IPS-NIHi7 (cell line): Measurements from ENCODE around the gene SAMD8.
"Not testable (repeated sequence)": the region's sequence is repeated elsewhere in the genome, so short reads cannot be mapped to it uniquely, and the experiment has no call there.

Experiments used
- DNase-seq: peaks from one replicate; pipeline ENCODE4 v3.0.0; 2012; ENCODE audit warnings: mixed read lengths; ENCODE audit errors: extremely low spot score

SAMD8 gene

GRCh38 chr10:75212343-75212742, 100.9 kb downstream of the SAMD8 start:
- DNase-seq, result no peak

- no peak for DNase-seq
Measured at GRCh38 chr10:75220274-75220673, 108.8 kb downstream of the SAMD8 start.

DNA sequence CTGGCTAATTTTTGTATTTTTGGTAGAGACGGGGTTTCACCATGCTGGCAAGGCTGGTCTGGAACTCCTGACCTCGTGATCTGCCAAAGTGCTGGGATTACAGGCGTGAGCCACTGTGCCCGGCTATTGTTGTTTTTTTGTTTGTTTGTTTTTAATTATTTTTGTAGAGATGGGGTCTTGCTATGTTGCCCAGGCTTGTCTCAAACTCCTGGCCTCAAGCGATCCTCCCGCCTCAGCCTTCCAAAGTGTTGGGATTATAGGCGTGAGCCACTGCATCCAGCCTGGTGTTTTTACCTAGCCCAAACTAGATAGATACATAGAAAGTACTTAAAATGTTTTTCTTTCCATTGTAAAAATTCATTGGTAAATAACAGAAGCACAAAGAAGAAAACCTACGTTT, 110.0 kb downstream of the SAMD8 start:
- DNase-seq, result not testable (repeated sequence)

DNA sequence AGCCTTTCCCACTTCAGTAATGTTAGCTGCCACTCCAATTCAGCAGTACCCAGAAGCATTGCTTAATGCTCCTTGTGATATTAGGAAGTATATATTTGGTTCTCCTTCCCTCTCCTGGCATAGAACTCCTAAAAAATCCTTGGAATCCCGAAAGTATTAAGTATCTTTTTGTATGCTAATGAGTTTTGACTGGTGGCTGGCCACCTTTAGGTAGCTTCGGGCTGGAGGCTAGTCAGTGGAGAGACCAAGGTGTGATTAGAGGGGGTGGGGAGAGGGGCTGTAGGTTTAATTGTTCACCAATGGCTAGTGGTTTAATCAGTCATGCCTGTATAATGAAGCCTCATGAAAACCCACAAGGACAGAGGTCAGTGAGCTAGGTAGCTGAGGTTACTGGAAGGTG, 112.1 kb downstream of the SAMD8 start:
- peak; percentile 58 for DNase-seq

GRCh38 chr10:75226095-75226494, 114.6 kb downstream of the SAMD8 start:
- no peak for DNase-seq

GRCh38 chr10:75226656-75227055, 115.2 kb downstream of the SAMD8 start:
- no peak for DNase-seq

DNA sequence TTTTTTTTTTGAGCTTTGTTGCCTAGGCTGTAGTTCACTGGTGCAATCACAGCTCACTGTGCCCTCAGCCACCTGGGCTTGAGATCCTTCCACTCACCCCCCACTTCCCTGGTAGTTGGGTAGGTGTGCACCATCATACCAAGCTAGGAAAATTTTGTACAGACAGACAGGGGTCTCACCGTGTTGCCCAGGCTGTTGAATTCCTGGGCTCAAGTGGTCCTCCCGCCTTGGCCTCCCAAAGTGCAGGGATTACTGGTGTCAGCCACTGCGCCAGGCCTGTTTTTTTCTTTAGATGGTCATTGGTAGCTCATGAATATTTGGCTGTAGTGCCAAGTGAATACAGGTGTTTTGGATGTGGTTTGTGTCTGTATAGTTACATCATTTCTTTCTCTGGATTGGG, 116.8 kb downstream of the SAMD8 start:
- no peak for DNase-seq

- DNase-seq, result no peak
Measured at GRCh38 chr10:75228834-75229233, 117.4 kb downstream of the SAMD8 start.

DNA sequence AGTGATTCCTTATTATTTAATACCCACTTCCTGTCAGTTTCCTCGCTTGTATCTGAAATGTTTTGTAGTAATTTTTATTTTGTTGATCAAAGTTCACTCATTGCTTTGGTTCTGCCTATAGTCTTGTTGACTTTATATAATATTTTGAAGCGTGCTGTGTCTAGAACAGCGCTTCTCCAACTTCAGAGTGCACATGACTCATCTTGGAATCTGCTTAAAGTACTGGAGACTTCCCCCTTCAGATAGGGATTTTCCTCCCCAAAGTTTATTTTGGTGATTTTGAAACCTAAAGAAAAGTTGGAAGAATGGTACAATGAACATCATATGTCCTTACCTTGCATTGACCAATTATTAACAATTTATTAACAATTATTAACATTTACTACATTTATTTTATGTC, 118.5 kb downstream of the SAMD8 start:
- DNase-seq, result no peak

DNA sequence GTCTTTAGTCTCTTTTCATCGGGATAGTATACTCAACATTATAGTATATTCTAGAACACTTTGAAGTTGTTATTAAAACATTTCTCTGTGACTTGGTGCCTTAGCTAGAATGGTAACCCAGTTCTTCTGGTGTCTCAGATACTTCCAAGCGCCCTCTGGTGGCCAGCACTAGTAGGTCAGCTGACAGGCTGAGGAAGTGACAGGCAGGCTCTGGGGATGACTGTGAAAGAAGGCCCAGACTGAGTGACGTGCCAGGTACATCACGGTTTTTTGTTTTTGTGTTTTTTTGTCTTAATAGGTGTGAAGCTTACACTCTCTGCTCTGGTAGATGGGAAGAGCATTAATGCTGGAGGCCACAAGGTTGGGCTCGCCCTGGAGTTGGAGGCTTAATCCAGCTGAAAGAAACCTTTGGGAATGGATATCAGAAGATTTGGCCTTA, 119.2 kb downstream of the SAMD8 start:
- peak; percentile 73 for DNase-seq
